Measurements from ENCODE around the gene DLG2.

The DLG2 gene

DNA sequence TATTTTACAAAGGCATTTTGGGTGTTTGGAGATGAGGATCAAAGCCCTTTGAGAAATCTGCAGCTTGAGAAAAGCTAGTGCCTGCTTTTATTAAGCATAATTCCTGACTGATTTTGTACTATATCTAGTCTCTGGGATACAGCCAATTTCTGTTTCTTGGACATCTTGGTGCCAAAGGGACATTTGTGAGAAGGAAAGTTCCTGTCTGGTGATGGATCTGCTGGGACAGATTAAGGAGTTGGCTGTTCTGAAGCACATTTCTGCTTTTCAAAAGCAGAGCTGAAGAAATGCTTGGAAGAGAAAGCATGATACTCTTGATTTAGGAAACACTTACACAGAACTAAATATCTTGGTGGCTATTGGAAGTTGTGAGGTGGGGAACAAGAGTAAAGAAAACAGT is 2086.4 kb downstream of the DLG2 start:
- H3K9ac ChIP-seq (ENCODE audit: low read length) = no peak overlapping the region
- no peaks in the 10 kb centered on the region for H3K27me3 ChIP-seq (ENCODE audit: insufficient read depth, low read length)
- TF ChIP-seq, protein P1, sequence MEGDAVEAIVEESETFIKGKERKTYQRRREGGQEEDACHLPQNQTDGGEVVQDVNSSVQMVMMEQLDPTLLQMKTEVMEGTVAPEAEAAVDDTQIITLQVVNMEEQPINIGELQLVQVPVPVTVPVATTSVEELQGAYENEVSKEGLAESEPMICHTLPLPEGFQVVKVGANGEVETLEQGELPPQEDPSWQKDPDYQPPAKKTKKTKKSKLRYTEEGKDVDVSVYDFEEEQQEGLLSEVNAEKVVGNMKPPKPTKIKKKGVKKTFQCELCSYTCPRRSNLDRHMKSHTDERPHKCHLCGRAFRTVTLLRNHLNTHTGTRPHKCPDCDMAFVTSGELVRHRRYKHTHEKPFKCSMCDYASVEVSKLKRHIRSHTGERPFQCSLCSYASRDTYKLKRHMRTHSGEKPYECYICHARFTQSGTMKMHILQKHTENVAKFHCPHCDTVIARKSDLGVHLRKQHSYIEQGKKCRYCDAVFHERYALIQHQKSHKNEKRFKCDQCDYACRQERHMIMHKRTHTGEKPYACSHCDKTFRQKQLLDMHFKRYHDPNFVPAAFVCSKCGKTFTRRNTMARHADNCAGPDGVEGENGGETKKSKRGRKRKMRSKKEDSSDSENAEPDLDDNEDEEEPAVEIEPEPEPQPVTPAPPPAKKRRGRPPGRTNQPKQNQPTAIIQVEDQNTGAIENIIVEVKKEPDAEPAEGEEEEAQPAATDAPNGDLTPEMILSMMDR (IDR thresholded peaks at IDR 0.05; ENCODE audit: low read length) = no peak
- no peak for TF ChIP-seq EZH2 (IDR thresholded peaks at IDR 0.05; ENCODE audit: borderline replicate concordance, low read length)
- H3K4me1 ChIP-seq (ENCODE audit: insufficient read depth, low read length, severe bottlenecking) = no peaks in the 10 kb centered on the region
- no peaks in the 10 kb centered on the region for H3K9me3 ChIP-seq (ENCODE audit: low read length)
- no peaks in the 10 kb centered on the region for H3K79me2 ChIP-seq (ENCODE audit: insufficient read depth, low read length)
- H3K9me2 ChIP-seq (ENCODE audit: low read depth, low read length) = no peaks in the 10 kb centered on the region
- H3K27ac ChIP-seq (ENCODE audit: low read depth, low read length, poor library complexity, severe bottlenecking) = no peak overlapping the region
- no peak overlapping the region for H2AFZ ChIP-seq (ENCODE audit: low read length)
- H3K4me2 ChIP-seq (ENCODE audit: low read length) = no peak overlapping the region
- peaks cover 7% of the 10 kb centered on the region; the same call in 1 of the 2 replicates for H3K36me3 ChIP-seq (ENCODE audit: insufficient read depth, low read length)
- no peaks in the 10 kb centered on the region for H4K20me1 ChIP-seq (ENCODE audit: insufficient read depth, low read length)
- H3F3A ChIP-seq (ENCODE audit: insufficient read depth, low read length) = no peaks in the 10 kb centered on the region
- no peak overlapping the region for H3K4me3 ChIP-seq (ENCODE audit: low read depth, low read length, poor library complexity, severe bottlenecking)

DNA sequence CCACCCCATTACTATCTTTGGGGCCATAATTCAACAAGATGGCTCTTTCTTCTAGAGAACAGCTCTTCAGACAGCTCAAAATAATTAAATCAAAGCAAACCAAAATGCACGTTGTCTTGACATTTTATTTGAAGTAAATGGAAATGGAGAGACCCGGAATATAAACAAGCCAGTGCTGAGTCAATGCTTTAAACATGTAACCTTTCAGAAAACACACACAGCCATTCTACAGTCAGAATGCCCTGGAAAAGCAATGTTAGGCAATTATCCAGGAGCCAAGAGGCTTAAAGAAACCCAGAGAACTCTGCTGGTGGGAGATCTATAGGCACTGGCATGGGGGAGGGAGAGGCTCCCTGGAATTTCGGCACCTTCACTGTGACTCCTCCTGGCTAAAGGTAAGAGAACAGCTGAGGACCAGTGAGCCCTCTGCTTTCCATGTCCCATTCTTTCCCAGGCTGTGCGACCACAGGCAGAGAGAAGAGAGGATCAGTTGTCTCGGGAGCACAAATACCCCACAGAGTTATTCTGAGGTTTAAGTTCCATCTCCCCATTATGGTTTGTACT is 2086.9 kb downstream of the DLG2 start:
- H3K9ac ChIP-seq (ENCODE audit: low read length) = no peak overlapping the region
- H3K36me3 ChIP-seq (ENCODE audit: insufficient read depth, low read length) = peaks cover 7% of the 10 kb centered on the region; the same call in 1 of the 2 replicates
- no peaks in the 10 kb centered on the region for H4K20me1 ChIP-seq (ENCODE audit: insufficient read depth, low read length)
- H3K27ac ChIP-seq (ENCODE audit: low read depth, low read length, poor library complexity, severe bottlenecking) = no peak overlapping the region
- H3K4me1 ChIP-seq (ENCODE audit: insufficient read depth, low read length, severe bottlenecking) = no peaks in the 10 kb centered on the region
- H3K4me2 ChIP-seq (ENCODE audit: low read length) = no peak overlapping the region
- H3K9me3 ChIP-seq (ENCODE audit: low read length) = no peaks in the 10 kb centered on the region
- no peak overlapping the region for H2AFZ ChIP-seq (ENCODE audit: low read length)
- H3K9me2 ChIP-seq (ENCODE audit: low read depth, low read length) = no peaks in the 10 kb centered on the region
- H3F3A ChIP-seq (ENCODE audit: insufficient read depth, low read length) = no peaks in the 10 kb centered on the region
- no peak overlapping the region for H3K4me3 ChIP-seq (ENCODE audit: low read depth, low read length, poor library complexity, severe bottlenecking)
- no peaks in the 10 kb centered on the region for H3K27me3 ChIP-seq (ENCODE audit: insufficient read depth, low read length)
- no peak for TF ChIP-seq EZH2 (IDR thresholded peaks at IDR 0.05; ENCODE audit: borderline replicate concordance, low read length)
- TF ChIP-seq, protein P1 (IDR thresholded peaks at IDR 0.05; ENCODE audit: low read length) = no peak
- H3K79me2 ChIP-seq (ENCODE audit: insufficient read depth, low read length) = no peaks in the 10 kb centered on the region

DNA sequence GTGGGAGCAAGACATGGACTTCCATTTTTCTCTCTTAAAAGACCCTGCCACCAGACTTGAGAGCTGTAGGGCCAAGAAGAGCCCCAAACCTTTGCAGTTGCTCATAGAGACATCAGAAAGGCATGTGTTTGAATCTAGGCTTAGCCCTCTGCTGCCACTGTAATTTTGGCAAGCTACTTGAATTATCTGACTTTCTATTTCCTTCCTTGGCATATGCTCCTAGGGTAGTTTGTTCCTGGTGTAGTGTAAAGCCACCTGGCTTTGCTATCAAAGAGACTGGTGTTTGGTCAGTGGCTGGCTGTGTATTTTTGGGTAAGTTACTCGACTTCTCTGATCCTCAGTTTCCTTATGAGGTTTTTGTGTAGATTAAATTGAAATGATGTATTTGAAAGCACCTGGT is 2088.9 kb downstream of the DLG2 start:
- Histone ChIP-seq H3K4me1 (ENCODE audit: insufficient read depth, low read length, severe bottlenecking) (no peaks in the 10 kb centered on the region), H4K20me1 (ENCODE audit: insufficient read depth, low read length) (no peaks in the 10 kb centered on the region), H3K4me3 (ENCODE audit: low read depth, low read length, poor library complexity, severe bottlenecking) (no peak overlapping the region), H3K9ac (ENCODE audit: low read length) (no peak overlapping the region), H3K79me2 (ENCODE audit: insufficient read depth, low read length) (no peaks in the 10 kb centered on the region), H2AFZ (ENCODE audit: low read length) (no peak overlapping the region), H3K9me3 (ENCODE audit: low read length) (no peaks in the 10 kb centered on the region), H3F3A (ENCODE audit: insufficient read depth, low read length) (no peaks in the 10 kb centered on the region), H3K27me3 (ENCODE audit: insufficient read depth, low read length) (no peaks in the 10 kb centered on the region), H3K27ac (ENCODE audit: low read depth, low read length, poor library complexity, severe bottlenecking) (no peak overlapping the region), H3K36me3 (ENCODE audit: insufficient read depth, low read length) (peaks cover 10% of the 10 kb centered on the region; the same call in 1 of the 2 replicates), H3K4me2 (ENCODE audit: low read length) (no peak overlapping the region), H3K9me2 (ENCODE audit: low read depth, low read length) (no peaks in the 10 kb centered on the region)
- TF ChIP-seq, protein P1 (IDR thresholded peaks at IDR 0.05; ENCODE audit: low read length) = no peak
- no peak for TF ChIP-seq EZH2 (IDR thresholded peaks at IDR 0.05; ENCODE audit: borderline replicate concordance, low read length)

Measured in OCI-LY1 (cell line).